Transverse colon (tissue), 3 donors: Measurements from ENCODE around the gene HIC2.

Experiments
- CTCF ChIP-seq, 5 experiments: fragments of 200-600 bp in 3 of 5; fragments of 450-650 bp in 2 of 5; sonication (generic) in 3 of 5; IDR thresholded peaks; 1 replicate in 2 of 5; 2 replicates in 3 of 5; pipeline ENCODE4 v1.5.1; 2016 to 2017; ENCODE audit warnings: antibody characterized with exemption in 5 of 5, inconsistent platforms in 3 of 5, mild to moderate bottlenecking in 2 of 5, moderate library complexity in 1 of 5
- EP300 ChIP-seq: sonication (generic); formaldehyde crosslinking; IDR thresholded peaks from one replicate; pipeline ENCODE4 v1.6.1; 2017; ENCODE audit warnings: antibody characterized with exemption, low read depth
- POLR2A ChIP-seq: fragments of 450-650 bp; IDR thresholded peaks from one replicate; pipeline ENCODE4 v1.6.1; 2016; ENCODE audit warnings: antibody characterized with exemption, mild to moderate bottlenecking, moderate library complexity

GRCh38 chr22:21443057-21443734 is 26.0 kb downstream of the HIC2 start:
- TF ChIP-seq POLR2A (no peak), CTCF (IDR thresholded peaks at IDR 0.05) (no peak), EP300 (no peak)
